Natural killer cell (primary cell): Measurements from ENCODE around the gene TEX11. TPM values are rescaled to one million over a fixed set of nuclear protein-coding genes. Genes with fewer than 3 reads are reported as not detected.
"Not testable (repeated sequence)": the region's sequence is repeated elsewhere in the genome, so short reads cannot be mapped to it uniquely, and the experiment has no call there.

Source experiments
- ATAC-seq, 3 donors: fragments of 150-1000 bp in 2 of 3; fragments of 200-7000 bp in 1 of 3; cut with Tn5 transposase; 1 replicate in 1 of 3; 2 replicates in 2 of 3; pipeline ENCODE4 v1.10.0; 2021; ENCODE audit warnings: mild to moderate bottlenecking in 2 of 3, moderate library complexity in 2 of 3
- DNase-seq, 2 donors: peaks; one replicate each; pipeline versions ENCODE4 v3.0.0 to v3.0.0-alpha.2; 2013 to 2021; ENCODE audit warnings: mixed read lengths in 1 of 2
- H3K27ac ChIP-seq: one replicate; pipeline ENCODE4 v1.5.1; 2013; ENCODE audit warnings: mild to moderate bottlenecking, low read length
- H3K27me3 ChIP-seq: one replicate; pipeline ENCODE4 v1.6.1; 2013; ENCODE audit warnings: low read length; ENCODE audit not compliant: control insufficient read depth, insufficient read depth
- H3K36me3 ChIP-seq: one replicate; pipeline ENCODE4 v1.6.1; 2013; ENCODE audit warnings: low read length; ENCODE audit not compliant: control insufficient read depth, insufficient read depth
- H3K4me1 ChIP-seq: one replicate; pipeline ENCODE4 v1.6.1; 2013; ENCODE audit warnings: low read length; ENCODE audit not compliant: control insufficient read depth, insufficient read depth
- H3K4me3 ChIP-seq: one replicate; pipeline ENCODE4 v1.5.1; 2013; ENCODE audit warnings: low read length
- H3K9me3 ChIP-seq: one replicate; pipeline ENCODE4 v1.6.1; 2013; ENCODE audit warnings: low read length; ENCODE audit not compliant: control insufficient read depth, insufficient read depth
- H3K27ac Mint-ChIP-seq, 2 donors: one replicate each; pipeline ENCODE4 v1.8.0; 2022; ENCODE audit warnings: mild to moderate bottlenecking in 2 of 2, mixed read lengths in 2 of 2, moderate library complexity in 1 of 2
- H3K27me3 Mint-ChIP-seq, 2 donors: one replicate each; pipeline ENCODE4 v1.8.0; 2022; ENCODE audit warnings: low read depth in 2 of 2, mixed read lengths in 2 of 2
- H3K36me3 Mint-ChIP-seq: one replicate; pipeline ENCODE4 v1.8.0; 2022; ENCODE audit warnings: mixed read lengths
- H3K4me1 Mint-ChIP-seq, 2 donors: one replicate each; pipeline ENCODE4 v1.8.0; 2022; ENCODE audit warnings: mixed read lengths in 2 of 2
- H3K4me3 Mint-ChIP-seq: one replicate; pipeline ENCODE4 v1.8.0; 2022; ENCODE audit warnings: mild to moderate bottlenecking, moderate library complexity, mixed read lengths
- H3K9me3 Mint-ChIP-seq, 2 donors: one replicate each; pipeline ENCODE4 v1.8.0; 2022; ENCODE audit warnings: mixed read lengths in 2 of 2
- CTCF ChIP-seq: fragments of 200-600 bp; IDR thresholded peaks from one replicate; pipeline ENCODE4 v1.8.0; 2022; ENCODE audit warnings: antibody characterized with exemption
- WGBS: methylation state at CpG from one replicate; pipeline ENCODE4 v1.1.7; 2013; ENCODE audit warnings: missing lambda C conversion rate; ENCODE audit not compliant: insufficient coverage; 5-methylcytosine and 5-hydroxymethylcytosine counted together
- intact Hi-C: fragments of 100-400 bp; cut with micrococcal nuclease; formaldehyde crosslinking; loops from one replicate; pipeline ENCODE4 v1.14.2; 2022
- total RNA-seq, 4 donors: library from RNA; stranded (reverse); fragments of 120-200 nt in 1 of 4; gene quantifications; one replicate each; pipeline versions ENCODE4 v1.2.3 to v1.2.4, GENCODE V29; 2013 to 2022

Gene TEX11
- total RNA-seq, 3 donors from 2014 or later (not counting 1 experiment from before 2014, with no cell fraction given), result not detected

GRCh38 chrX:70852294-70852693, 56.2 kb downstream of the TEX11 start:
- no peak for ATAC-seq
- H3K4me3 Mint-ChIP-seq, result no peak overlapping the region
- Histone ChIP-seq H3K27me3 (no peaks in the 10 kb centered on the region), H3K4me1 (no peaks in the 10 kb centered on the region), H3K4me3 (no peak overlapping the region), H3K9me3 (no peaks in the 10 kb centered on the region), H3K36me3 (no peaks in the 10 kb centered on the region), H3K27ac (no peak overlapping the region)
- intact Hi-C loops, result no loop called here
- H3K27ac Mint-ChIP-seq, result no peak overlapping the region
- H3K9me3 Mint-ChIP-seq, result no peaks in the 10 kb centered on the region
- TF ChIP-seq CTCF, result no peak
- no peak for DNase-seq
- peaks cover 3 to 4% of the 10 kb centered on the region in 2 donors for H3K27me3 Mint-ChIP-seq
- WGBS, result 83% methylated on average over 2 of the region's 3 CpGs
- H3K36me3 Mint-ChIP-seq, result no peaks in the 10 kb centered on the region
- H3K4me1 Mint-ChIP-seq, result no peaks in the 10 kb centered on the region

GRCh38 chrX:70844081-70844480, 64.4 kb downstream of the TEX11 start:
- H3K9me3 ChIP-seq, H3K4me3 Mint-ChIP-seq, H3K36me3 Mint-ChIP-seq, H3K9me3 Mint-ChIP-seq, H3K4me1 Mint-ChIP-seq, H3K27ac Mint-ChIP-seq, H3K27me3 ChIP-seq, H3K27me3 Mint-ChIP-seq, ATAC-seq, H3K4me1 ChIP-seq, H3K27ac ChIP-seq, intact Hi-C loops, H3K36me3 ChIP-seq, DNase-seq, H3K4me3 ChIP-seq: not testable (repeated sequence)
- WGBS, result 80% methylated on average over 1 of the region's 6 CpGs

DNA sequence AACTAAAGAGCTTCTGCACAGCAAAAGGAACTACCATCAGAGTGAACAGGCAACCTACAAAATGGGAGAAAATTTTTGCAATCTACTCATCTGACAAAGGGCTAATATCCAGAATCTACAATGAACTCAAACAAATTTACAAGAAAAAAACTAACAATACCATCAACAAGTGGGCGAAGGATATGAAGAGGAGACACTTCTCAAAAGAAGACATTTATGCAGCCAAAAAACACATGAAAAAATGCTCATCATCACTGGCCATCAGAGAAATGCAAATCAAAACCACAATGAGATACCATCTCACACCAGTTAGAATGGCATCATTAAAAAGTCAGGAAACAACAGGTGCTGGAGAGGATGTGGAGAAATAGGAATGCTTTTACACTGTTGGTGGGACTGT, 64.9 kb downstream of the TEX11 start:
- H3K27me3 ChIP-seq, H3K4me3 ChIP-seq, H3K4me1 ChIP-seq, H3K36me3 Mint-ChIP-seq, H3K9me3 Mint-ChIP-seq, ATAC-seq, intact Hi-C loops, H3K4me1 Mint-ChIP-seq, H3K9me3 ChIP-seq, H3K27ac Mint-ChIP-seq, H3K36me3 ChIP-seq, H3K4me3 Mint-ChIP-seq, H3K27ac ChIP-seq, DNase-seq: not testable (repeated sequence)
- WGBS, result no CpG with 5 or more reads among the region's 1 CpG
- H3K27me3 Mint-ChIP-seq, result peaks cover 8 to 11% of the 10 kb centered on the region in 2 donors

DNA sequence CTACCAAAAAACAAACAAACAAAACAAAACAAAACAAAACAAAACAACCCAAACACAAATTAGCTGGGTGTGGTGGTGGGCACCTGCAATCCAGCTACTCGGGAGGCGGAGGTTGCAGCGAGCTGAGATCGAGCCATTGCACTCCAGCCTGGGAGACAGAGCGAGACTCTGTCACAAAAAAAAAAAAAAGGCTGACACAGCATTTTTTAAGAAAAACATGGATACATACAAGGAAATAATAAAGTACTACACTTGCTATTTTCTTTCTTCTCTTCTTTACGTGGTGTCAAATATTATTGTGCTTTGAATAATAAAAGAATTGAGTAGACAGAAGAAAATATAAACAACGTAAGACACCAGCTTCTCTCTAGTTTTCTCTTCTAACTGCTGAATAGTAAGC, 73.9 kb downstream of the TEX11 start:
- Mint-ChIP-seq H3K4me1 (no peaks in the 10 kb centered on the region), H3K27ac (no peak overlapping the region), H3K4me3 (no peak overlapping the region), H3K36me3 (no peaks in the 10 kb centered on the region), H3K9me3 (no peaks in the 10 kb centered on the region), H3K27me3 (peaks cover 9 to 15% of the 10 kb centered on the region in 2 donors)
- no peaks in the 10 kb centered on the region for H3K27me3 ChIP-seq
- DNase-seq (no peak), ATAC-seq (no peak)
- H3K36me3 ChIP-seq, result no peaks in the 10 kb centered on the region
- 85% methylated on average over 5 of the region's 7 CpGs for WGBS
- no peaks in the 10 kb centered on the region for H3K9me3 ChIP-seq
- no peaks in the 10 kb centered on the region for H3K4me1 ChIP-seq
- intact Hi-C loops, result no loop called here
- H3K27ac ChIP-seq, result no peak overlapping the region
- no peak for TF ChIP-seq CTCF
- H3K4me3 ChIP-seq, result no peak overlapping the region

GRCh38 chrX:70826715-70827114, 81.8 kb downstream of the TEX11 start:
- H3K36me3 Mint-ChIP-seq, result no peaks in the 10 kb centered on the region
- DNase-seq, result no peak
- intact Hi-C loops, result no loop called here
- H3K27ac Mint-ChIP-seq, result no peak overlapping the region
- Histone ChIP-seq H3K27ac (no peak overlapping the region), H3K4me1 (no peaks in the 10 kb centered on the region), H3K9me3 (no peaks in the 10 kb centered on the region), H3K27me3 (no peaks in the 10 kb centered on the region), H3K4me3 (no peak overlapping the region), H3K36me3 (no peaks in the 10 kb centered on the region)
- no peak for TF ChIP-seq CTCF
- ATAC-seq, result no peak
- peaks cover 13 to 24% of the 10 kb centered on the region in 2 donors for H3K27me3 Mint-ChIP-seq
- 82% methylated on average over 2 of the region's 3 CpGs for WGBS
- H3K9me3 Mint-ChIP-seq, result no peaks in the 10 kb centered on the region
- H3K4me1 Mint-ChIP-seq, result no peaks in the 10 kb centered on the region
- H3K4me3 Mint-ChIP-seq, result no peak overlapping the region
